Liver (tissue), 9 donors: ENCODE results near the gene SNAPIN. TPM values are rescaled to one million over a fixed set of nuclear protein-coding genes. Genes with fewer than 3 reads are reported as not detected.

Source experiments
- DNase-seq: peaks from one replicate; pipeline ENCODE4 v3.0.0-alpha.2; 2017; ENCODE audit warnings: low spot score
- H3K27ac ChIP-seq, 2 donors: one replicate each; pipeline ENCODE4 v1.7.0; 2013; ENCODE audit warnings: inconsistent platforms in 2 of 2, low read length in 2 of 2, control low read depth in 1 of 2, low read depth in 1 of 2, mild to moderate bottlenecking in 1 of 2
- H3K27me3 ChIP-seq, 4 donors: one replicate each; pipeline versions ENCODE4 v1.6.1 to v1.7.0; 2013; ENCODE audit warnings: low read length in 3 of 4, inconsistent platforms in 1 of 4, mild to moderate bottlenecking in 1 of 4, moderate library complexity in 1 of 4; ENCODE audit not compliant: control insufficient read depth in 4 of 4, insufficient read depth in 4 of 4
- H3K36me3 ChIP-seq, 4 donors: one replicate each; pipeline versions ENCODE4 v1.6.1 to v1.7.0; 2013; ENCODE audit warnings: low read length in 3 of 4, mild to moderate bottlenecking in 3 of 4, low read depth in 1 of 4, moderate library complexity in 1 of 4; ENCODE audit not compliant: control insufficient read depth in 4 of 4, insufficient read depth in 3 of 4
- H3K4me1 ChIP-seq, 4 donors: one replicate each; pipeline versions ENCODE4 v1.6.1 to v1.7.0; 2013; ENCODE audit warnings: low read length in 3 of 4, mild to moderate bottlenecking in 3 of 4, moderate library complexity in 1 of 4; ENCODE audit not compliant: control insufficient read depth in 4 of 4, insufficient read depth in 4 of 4
- H3K4me3 ChIP-seq, 3 donors: one replicate each; pipeline versions ENCODE4 v1.6.1 to v1.7.0; 2013; ENCODE audit warnings: low read length in 3 of 3, control low read depth in 1 of 3, low read depth in 1 of 3, mild to moderate bottlenecking in 1 of 3
- H3K9ac ChIP-seq, 2 donors: one replicate each; pipeline ENCODE4 v1.7.0; 2013; ENCODE audit warnings: low read length in 2 of 2, mild to moderate bottlenecking in 2 of 2, moderate library complexity in 2 of 2, control low read depth in 1 of 2, low read depth in 1 of 2
- H3K9me3 ChIP-seq, 4 donors: one replicate each; pipeline versions ENCODE4 v1.6.1 to v1.7.0; 2013; ENCODE audit warnings: low read length in 3 of 4; ENCODE audit not compliant: control insufficient read depth in 4 of 4
- CTCF ChIP-seq: fragments of 150-350 bp; IDR thresholded peaks from 2 replicates; pipeline ENCODE4 v1.5.1; 2017; ENCODE audit warnings: improper control_type of control experiment, low read depth, low read length; ENCODE audit not compliant: missing input control
- EGR1 ChIP-seq, 2 donors: IDR thresholded peaks; 2 replicates each; pipeline ENCODE4 v1.6.1; 2016 to 2018; ENCODE audit warnings: antibody characterized with exemption in 2 of 2, low read depth in 2 of 2
- FOXA1 ChIP-seq: IDR thresholded peaks from 2 replicates; pipeline ENCODE4 v1.6.1; 2016; ENCODE audit warnings: antibody characterized with exemption
- FOXA2 ChIP-seq: IDR thresholded peaks from 2 replicates; pipeline ENCODE4 v1.6.1; 2016; ENCODE audit warnings: antibody characterized with exemption
- GABPA ChIP-seq, 2 donors: IDR thresholded peaks in 1 of 2; conservative IDR thresholded peaks in 1 of 2; 2 replicates each; pipeline ENCODE4 v1.6.1; 2016; ENCODE audit warnings: antibody characterized with exemption in 2 of 2, mild to moderate bottlenecking in 1 of 2, moderate library complexity in 1 of 2
- HNF4A ChIP-seq, 2 donors: conservative IDR thresholded peaks; 2 replicates each; pipeline ENCODE4 v1.6.1; 2016; ENCODE audit warnings: antibody characterized with exemption in 2 of 2, mild to moderate bottlenecking in 2 of 2
- HNF4G ChIP-seq: IDR thresholded peaks from 2 replicates; pipeline ENCODE4 v1.6.1; 2016; ENCODE audit warnings: antibody characterized with exemption
- JUND ChIP-seq, 2 donors: IDR thresholded peaks; 2 replicates each; pipeline ENCODE4 v1.6.1; 2016; ENCODE audit warnings: antibody characterized with exemption in 2 of 2
- MAX ChIP-seq: IDR thresholded peaks from 2 replicates; pipeline ENCODE4 v1.6.1; 2016; ENCODE audit warnings: antibody characterized with exemption
- NR2F2 ChIP-seq: IDR thresholded peaks from 2 replicates; pipeline ENCODE4 v1.6.1; 2016; ENCODE audit warnings: antibody characterized with exemption
- RAD21 ChIP-seq, 2 donors: IDR thresholded peaks; 2 replicates each; pipeline ENCODE4 v1.6.1; 2016; ENCODE audit warnings: antibody characterized with exemption in 2 of 2, mild to moderate bottlenecking in 2 of 2
- REST ChIP-seq: IDR thresholded peaks from 2 replicates; pipeline ENCODE4 v1.6.1; 2016; ENCODE audit warnings: antibody characterized with exemption, mild to moderate bottlenecking
- RXRA ChIP-seq, 2 donors: IDR thresholded peaks; 2 replicates each; pipeline ENCODE4 v1.6.1; 2017 to 2018; ENCODE audit warnings: antibody characterized with exemption in 2 of 2, mild to moderate bottlenecking in 1 of 2
- SP1 ChIP-seq: IDR thresholded peaks from 2 replicates; pipeline ENCODE4 v1.6.1; 2018; ENCODE audit warnings: antibody characterized with exemption, mild to moderate bottlenecking
- YY1 ChIP-seq: IDR thresholded peaks from 2 replicates; pipeline ENCODE4 v1.6.1; 2016; ENCODE audit warnings: antibody characterized with exemption, mild to moderate bottlenecking
- WGBS: extraction: QIAGEN DNeasy Blood & Tissue Kit; methylation state at CpG from one replicate; pipeline ENCODE4 v1.1.7; 2013; 5-methylcytosine and 5-hydroxymethylcytosine counted together
- polyA plus RNA-seq, 2 donors: library from polyadenylated mRNA; stranded (reverse) in 1 of 2; unstranded in 1 of 2; fragments of 200-250 nt in 1 of 2; fragments of >200 nt in 1 of 2; fragmentation: Nextera tagmentation in 1 of 2; extraction: Ambion mirVana in 1 of 2; gene quantifications; one replicate each; pipeline versions ENCODE4 v1.2.1 to v1.2.3, GENCODE V29; 2013 to 2015
- total RNA-seq, 2 donors: library from RNA; depleted of rRNA; stranded (reverse); fragments of >200 nt; gene quantifications; one replicate each; pipeline ENCODE4 v1.2.3, GENCODE V29; 2014
- TF ChIP-seq, protein P1 (sequence below): IDR thresholded peaks from 2 replicates; pipeline ENCODE4 v1.6.1; 2016; ENCODE audit warnings: antibody characterized with exemption
- TF ChIP-seq, protein P2 (sequence below): IDR thresholded peaks from 2 replicates; pipeline ENCODE4 v1.6.1; 2016; ENCODE audit warnings: antibody characterized with exemption
- donor health status: healthy.
- donor health status: healthy.
- donor health status: healthy.
- donor health status: healthy.
- donor health status: healthy.

Gene SNAPIN
- total and polyA plus RNA-seq, 4 donors, result 20.0 to 30.5 (median 24.2) TPM

DNA sequence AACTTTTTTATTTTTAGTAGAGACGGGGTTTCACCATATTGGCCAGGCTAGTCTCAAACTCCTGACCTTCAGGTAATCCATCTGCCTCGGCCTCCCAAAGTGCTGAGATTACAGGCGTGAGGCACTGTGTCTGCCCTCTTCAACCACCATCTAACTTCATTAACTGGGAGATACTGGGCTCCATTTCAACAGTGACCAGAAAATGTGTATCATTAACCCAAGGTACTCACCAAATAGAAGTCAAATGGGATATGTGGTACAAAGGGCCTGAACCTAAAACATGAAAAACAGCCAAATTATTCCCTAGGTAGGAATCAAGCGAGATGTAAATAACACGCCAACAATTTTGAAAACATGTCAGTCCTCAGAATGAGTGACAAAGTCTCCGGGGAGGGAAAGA is 11.1 kb downstream of the SNAPIN start:
- Histone ChIP-seq H3K27ac (no peak overlapping the region), H3K36me3 (peaks cover 11 to 32% (median 29%) of the 10 kb centered on the region in 4 donors)
- WGBS, result 89% methylated on average over 6 of the region's 6 CpGs

More for the DNA sequence above, 11.1 kb downstream of the SNAPIN start:
- TF ChIP-seq YY1, result no peak
- TF ChIP-seq RAD21 (IDR thresholded peaks at IDR 0.05), result no peak
- TF ChIP-seq SP1, result no peak
- no peak for TF ChIP-seq FOXA2
- no peak for TF ChIP-seq RXRA (IDR thresholded peaks at IDR 0.05)
- no peak for TF ChIP-seq HNF4A (conservative IDR thresholded peaks at IDR 0.05)
- no peak for TF ChIP-seq NR2F2
- TF ChIP-seq REST, result no peak
- no peak for TF ChIP-seq JUND (IDR thresholded peaks at IDR 0.05)
- TF ChIP-seq, protein P1, sequence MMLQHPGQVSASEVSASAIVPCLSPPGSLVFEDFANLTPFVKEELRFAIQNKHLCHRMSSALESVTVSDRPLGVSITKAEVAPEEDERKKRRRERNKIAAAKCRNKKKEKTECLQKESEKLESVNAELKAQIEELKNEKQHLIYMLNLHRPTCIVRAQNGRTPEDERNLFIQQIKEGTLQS, result no peak
- no peak for TF ChIP-seq FOXA1
- TF ChIP-seq CTCF, result no peak
- TF ChIP-seq MAX, result no peak
- TF ChIP-seq HNF4G, result no peak
- TF ChIP-seq GABPA (IDR thresholded peaks at IDR 0.05 in 1 of 2, conservative IDR thresholded peaks at IDR 0.05 in 1 of 2), result no peak
- TF ChIP-seq, protein P2, sequence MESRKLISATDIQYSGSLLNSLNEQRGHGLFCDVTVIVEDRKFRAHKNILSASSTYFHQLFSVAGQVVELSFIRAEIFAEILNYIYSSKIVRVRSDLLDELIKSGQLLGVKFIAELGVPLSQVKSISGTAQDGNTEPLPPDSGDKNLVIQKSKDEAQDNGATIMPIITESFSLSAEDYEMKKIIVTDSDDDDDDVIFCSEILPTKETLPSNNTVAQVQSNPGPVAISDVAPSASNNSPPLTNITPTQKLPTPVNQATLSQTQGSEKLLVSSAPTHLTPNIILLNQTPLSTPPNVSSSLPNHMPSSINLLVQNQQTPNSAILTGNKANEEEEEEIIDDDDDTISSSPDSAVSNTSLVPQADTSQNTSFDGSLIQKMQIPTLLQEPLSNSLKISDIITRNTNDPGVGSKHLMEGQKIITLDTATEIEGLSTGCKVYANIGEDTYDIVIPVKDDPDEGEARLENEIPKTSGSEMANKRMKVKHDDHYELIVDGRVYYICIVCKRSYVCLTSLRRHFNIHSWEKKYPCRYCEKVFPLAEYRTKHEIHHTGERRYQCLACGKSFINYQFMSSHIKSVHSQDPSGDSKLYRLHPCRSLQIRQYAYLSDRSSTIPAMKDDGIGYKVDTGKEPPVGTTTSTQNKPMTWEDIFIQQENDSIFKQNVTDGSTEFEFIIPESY, result no peak
- no peak for TF ChIP-seq EGR1 (IDR thresholded peaks at IDR 0.05; ENCODE audit: low read depth in 2 of 2)
- peak overlapping the region; percentile 70 to 99 (median 94) for H3K4me3 ChIP-seq
- H3K4me1 ChIP-seq, result peaks cover 7 to 33% (median 29%) of the 10 kb centered on the region in 4 donors
- H3K9ac ChIP-seq, result peak overlapping the region in 1 of 2 donors; percentile 96
- DNase-seq, result no peak
- no peaks in the 10 kb centered on the region for H3K9me3 ChIP-seq
- H3K27me3 ChIP-seq, result no peaks in the 10 kb centered on the region
